H9 (cell line): ENCODE results near the gene RAI2. TPM values are rescaled to one million over a fixed set of nuclear protein-coding genes. Genes with fewer than 3 reads are reported as not detected.

Experiments used
- DNase-seq: peaks from one replicate; pipeline ENCODE4 v3.0.0-alpha.2; 2017
- H2AFZ ChIP-seq: one replicate; pipeline ENCODE4 v1.6.1; 2013; ENCODE audit warnings: mild to moderate bottlenecking, low read length, control low read depth, moderate library complexity
- H2AK5ac ChIP-seq: 2 replicates; pipeline ENCODE4 v1.6.1; 2013; ENCODE audit warnings: low read length, control low read depth, mixed read lengths; ENCODE audit not compliant: insufficient read length
- H2BK120ac ChIP-seq: one replicate; pipeline ENCODE4 v1.6.1; 2013; ENCODE audit warnings: low read depth, mild to moderate bottlenecking, low read length, control low read depth, inconsistent platforms; ENCODE audit not compliant: poor library complexity, severe bottlenecking
- H2BK12ac ChIP-seq: 2 replicates; pipeline ENCODE4 v1.6.1; 2013; ENCODE audit warnings: low read length, control low read depth, mixed read lengths, low read depth; ENCODE audit not compliant: insufficient read length
- H2BK15ac ChIP-seq: 2 replicates; pipeline ENCODE4 v1.6.1; 2013; ENCODE audit warnings: low read depth, low read length, control low read depth
- H2BK20ac ChIP-seq: one replicate; pipeline ENCODE4 v1.6.1; 2013; ENCODE audit warnings: low read depth, mild to moderate bottlenecking, low read length, control low read depth, inconsistent platforms; ENCODE audit not compliant: poor library complexity, severe bottlenecking
- H2BK5ac ChIP-seq: 2 replicates; pipeline ENCODE4 v1.6.1; 2013; ENCODE audit warnings: low read length, control low read depth, mixed read lengths; ENCODE audit not compliant: insufficient read length
- H3K14ac ChIP-seq: 2 replicates; pipeline ENCODE4 v1.6.1; 2013; ENCODE audit warnings: low read length, control low read depth; ENCODE audit not compliant: insufficient read depth
- H3K18ac ChIP-seq: 2 replicates; pipeline ENCODE4 v1.6.1; 2013; ENCODE audit warnings: low read depth, mild to moderate bottlenecking, mixed read lengths, low read length, control low read depth; ENCODE audit not compliant: insufficient read length
- H3K23ac ChIP-seq: 2 replicates; pipeline ENCODE4 v1.6.1; 2013; ENCODE audit warnings: low read length, control low read depth, mixed read lengths, low read depth; ENCODE audit not compliant: insufficient read length
- H3K23me2 ChIP-seq: 2 replicates; pipeline ENCODE4 v1.6.1; 2013; ENCODE audit warnings: low read depth, mild to moderate bottlenecking, mixed read lengths, low read length, control low read depth; ENCODE audit not compliant: insufficient read length, poor library complexity, severe bottlenecking
- H3K27ac ChIP-seq: 2 replicates; pipeline ENCODE4 v1.5.1; 2013; ENCODE audit warnings: low read length, control low read depth, mixed read lengths, low read depth; ENCODE audit not compliant: insufficient read length
- H3K27me3 ChIP-seq: 2 replicates; pipeline ENCODE4 v1.6.1; 2013; ENCODE audit warnings: low read length, control low read depth, inconsistent platforms; ENCODE audit not compliant: insufficient read depth
- H3K4ac ChIP-seq: 2 replicates; pipeline ENCODE4 v1.6.1; 2013; ENCODE audit warnings: low read depth, mild to moderate bottlenecking, control low read depth, inconsistent platforms, low read length, moderate library complexity
- H3K4me1 ChIP-seq: 2 replicates; pipeline ENCODE4 v1.6.1; 2013; ENCODE audit warnings: low read length, control low read depth, inconsistent platforms; ENCODE audit not compliant: insufficient read depth
- H3K4me2 ChIP-seq: 2 replicates; pipeline ENCODE4 v1.6.1; 2013; ENCODE audit warnings: low read length, control low read depth, mixed read lengths; ENCODE audit not compliant: insufficient read length, insufficient read depth
- H3K56ac ChIP-seq: 2 replicates; pipeline ENCODE4 v1.6.1; 2013; ENCODE audit warnings: low read depth, mild to moderate bottlenecking, mixed read lengths, low read length, control low read depth; ENCODE audit not compliant: insufficient read length
- H3K79me1 ChIP-seq: 2 replicates; pipeline ENCODE4 v1.6.1; 2013; ENCODE audit warnings: low read depth, mild to moderate bottlenecking, moderate library complexity, low read length, control low read depth, inconsistent platforms; ENCODE audit not compliant: insufficient read depth, poor library complexity, severe bottlenecking
- H3K79me2 ChIP-seq: 2 replicates; pipeline ENCODE4 v1.6.1; 2013; ENCODE audit warnings: low read length, control low read depth, inconsistent platforms; ENCODE audit not compliant: insufficient read depth
- H3K9ac ChIP-seq: 2 replicates; pipeline ENCODE4 v1.6.1; 2013; ENCODE audit warnings: low read length, control low read depth, mixed read lengths; ENCODE audit not compliant: insufficient read length; ENCODE audit errors: extremely low read depth
- H3K9me3 ChIP-seq: one replicate; pipeline ENCODE4 v1.6.1; 2013; ENCODE audit warnings: low read depth, low read length, inconsistent platforms; ENCODE audit not compliant: control insufficient read depth
- H3T11ph ChIP-seq: one replicate; pipeline ENCODE4 v1.6.1; 2013; ENCODE audit warnings: mild to moderate bottlenecking, low read length, control low read depth, inconsistent platforms
- H4K20me1 ChIP-seq: one replicate; pipeline ENCODE4 v1.6.1; 2013; ENCODE audit not compliant: control insufficient read depth, insufficient read length, insufficient read depth
- H4K5ac ChIP-seq: 2 replicates; pipeline ENCODE4 v1.6.1; 2013; ENCODE audit warnings: low read depth, mild to moderate bottlenecking, mixed read lengths, low read length, control low read depth; ENCODE audit not compliant: insufficient read length
- H4K8ac ChIP-seq: replicated peaks from 2 replicates; pipeline ENCODE4 v1.6.1; 2013; ENCODE audit warnings: low read length, control low read depth, mixed read lengths, low read depth; ENCODE audit not compliant: insufficient read length
- H4K91ac ChIP-seq: 2 replicates; pipeline ENCODE4 v1.6.1; 2013; ENCODE audit warnings: low read depth, mild to moderate bottlenecking, moderate library complexity, mixed read lengths, low read length, control low read depth; ENCODE audit not compliant: insufficient read length
- H3K27ac Mint-ChIP-seq, 3 experiments: 2 replicates in 2 of 3; 3 replicates in 1 of 3; pipeline ENCODE4 v1.8.0; 2020 to 2021; ENCODE audit warnings: mixed read lengths in 3 of 3, mild to moderate bottlenecking in 1 of 3, moderate library complexity in 1 of 3
- H3K27me3 Mint-ChIP-seq: 2 replicates; pipeline ENCODE4 v1.8.0; 2021; ENCODE audit warnings: low read depth, mild to moderate bottlenecking, moderate library complexity, mixed read lengths
- H3K36me3 Mint-ChIP-seq, 3 experiments: 2 replicates in 2 of 3; 3 replicates in 1 of 3; pipeline ENCODE4 v1.8.0; 2020 to 2021; ENCODE audit warnings: low read depth in 3 of 3, mixed read lengths in 3 of 3; ENCODE audit not compliant: insufficient read depth in 1 of 3
- H3K4me1 Mint-ChIP-seq, 2 experiments: 2 replicates each; pipeline ENCODE4 v1.8.0; 2020; ENCODE audit warnings: mixed read lengths in 2 of 2
- H3K4me3 Mint-ChIP-seq, 2 experiments: 2 replicates in 1 of 2; 3 replicates in 1 of 2; pipeline ENCODE4 v1.8.0; 2020 to 2021; ENCODE audit warnings: mild to moderate bottlenecking in 2 of 2, mixed read lengths in 2 of 2, moderate library complexity in 1 of 2
- H3K9me3 Mint-ChIP-seq, 2 experiments: 2 replicates in 1 of 2; 3 replicates in 1 of 2; pipeline ENCODE4 v1.8.0; 2020; ENCODE audit warnings: mild to moderate bottlenecking in 2 of 2, mixed read lengths in 2 of 2, moderate library complexity in 1 of 2
- WGBS: extraction: QIAGEN DNeasy Blood & Tissue Kit; methylation state at CpG from one replicate; pipeline ENCODE4 v1.1.7; 2013; ENCODE audit warnings: missing lambda C conversion rate, low lambda C conversion rate, mixed read lengths; ENCODE audit not compliant: insufficient read length; ENCODE audit errors: extremely low coverage; 5-methylcytosine and 5-hydroxymethylcytosine counted together
- total RNA-seq: library from RNA; stranded (reverse); gene quantifications from 2 replicates; pipeline ENCODE4 v1.2.1, GENCODE V29; 2021
- TF ChIP-seq, protein P1 (sequence below): fragments of 200-600 bp; sonication (generic); conservative IDR thresholded peaks from 3 replicates; pipeline ENCODE4 v1.8.0; 2021; ENCODE audit warnings: antibody characterized with exemption, mild to moderate bottlenecking

Gene RAI2
- total RNA-seq, 1 experiment from 2014 or later = 0.72 TPM

GRCh38 chrX:17824980-17825379 is 36.1 kb downstream of the RAI2 start:
- Histone ChIP-seq H3K27me3 (no peaks in the 10 kb centered on the region; the same call in 1 of the 2 replicates), H4K91ac (no peak overlapping the region), H3K79me2 (no peaks in the 10 kb centered on the region), H2BK20ac (no peak overlapping the region), H3K4ac (no peak overlapping the region), H2BK5ac (no peak overlapping the region), H4K20me1 (no peaks in the 10 kb centered on the region), H3K14ac (no peak overlapping the region), H2BK120ac (no peak overlapping the region), H3K27ac (no peak overlapping the region), H4K8ac (no peak overlapping the region), H3K4me1 (no peaks in the 10 kb centered on the region), H3K79me1 (no peaks in the 10 kb centered on the region), H3K56ac (no peak overlapping the region), H3K4me2 (no peak overlapping the region), H2AK5ac (no peak overlapping the region), H2BK12ac (no peak overlapping the region), H3K23me2 (no peaks in the 10 kb centered on the region), H4K5ac (no peak overlapping the region), H3K23ac (no peak overlapping the region), H3K18ac (no peak overlapping the region), H2BK15ac (no peak overlapping the region), H3K9ac (no peak overlapping the region), H3K9me3 (peaks cover 8% of the 10 kb centered on the region), H3T11ph (no peak overlapping the region), H2AFZ (no peak overlapping the region)
- no peak overlapping the region for H3K27ac Mint-ChIP-seq
- WGBS = no CpG with 5 or more reads among the region's 4 CpGs
- no peak for DNase-seq
- H3K4me3 Mint-ChIP-seq = no peak overlapping the region
- H3K9me3 Mint-ChIP-seq = peaks cover 64 to 65% of the 10 kb centered on the region in 2 experiments
- H3K27me3 Mint-ChIP-seq = peaks cover 14% of the 10 kb centered on the region
- TF ChIP-seq, protein P1, sequence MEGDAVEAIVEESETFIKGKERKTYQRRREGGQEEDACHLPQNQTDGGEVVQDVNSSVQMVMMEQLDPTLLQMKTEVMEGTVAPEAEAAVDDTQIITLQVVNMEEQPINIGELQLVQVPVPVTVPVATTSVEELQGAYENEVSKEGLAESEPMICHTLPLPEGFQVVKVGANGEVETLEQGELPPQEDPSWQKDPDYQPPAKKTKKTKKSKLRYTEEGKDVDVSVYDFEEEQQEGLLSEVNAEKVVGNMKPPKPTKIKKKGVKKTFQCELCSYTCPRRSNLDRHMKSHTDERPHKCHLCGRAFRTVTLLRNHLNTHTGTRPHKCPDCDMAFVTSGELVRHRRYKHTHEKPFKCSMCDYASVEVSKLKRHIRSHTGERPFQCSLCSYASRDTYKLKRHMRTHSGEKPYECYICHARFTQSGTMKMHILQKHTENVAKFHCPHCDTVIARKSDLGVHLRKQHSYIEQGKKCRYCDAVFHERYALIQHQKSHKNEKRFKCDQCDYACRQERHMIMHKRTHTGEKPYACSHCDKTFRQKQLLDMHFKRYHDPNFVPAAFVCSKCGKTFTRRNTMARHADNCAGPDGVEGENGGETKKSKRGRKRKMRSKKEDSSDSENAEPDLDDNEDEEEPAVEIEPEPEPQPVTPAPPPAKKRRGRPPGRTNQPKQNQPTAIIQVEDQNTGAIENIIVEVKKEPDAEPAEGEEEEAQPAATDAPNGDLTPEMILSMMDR = no peak
- H3K4me1 Mint-ChIP-seq = no peaks in the 10 kb centered on the region
- H3K36me3 Mint-ChIP-seq = peaks cover 0 to 5% (median 3%) of the 10 kb centered on the region in 3 experiments; a peak in 3 of 7 replicates
